K562 (cell line): Measurements from ENCODE around the gene TMEM156. TPM values are rescaled to one million over a fixed set of nuclear protein-coding genes. Genes with fewer than 3 reads are reported as not detected.

ENCODE experiments used
- ATAC-seq: fragments of 200-7000 bp; cut with Tn5 transposase; 3 replicates; pipeline ENCODE4 v1.9.1; 2020; ENCODE audit warnings: moderate library complexity
- BruUV-seq: library from RNA; stranded (reverse); fragments of 400-500 nt; replicated peaks from 2 replicates; lab custom pipeline; 2021; lab: Mats Ljungman, UMichigan
- CTCF ChIA-PET: fragments of 300-600 bp; formaldehyde crosslinking; extraction: SDS; loops from one replicate; lab custom pipeline; 2021; ENCODE audit warnings: low intra/inter-chr PET ratio; lab: Yijun Ruan, JAX
- POLR2A ChIA-PET: fragments of 300-600, 350-650 bp; sonication (Branson Sonifier 250); formaldehyde crosslinking; extraction: SDS; loops from one replicate; lab custom pipeline; 2021; ENCODE audit warnings: antibody characterized with exemption, inconsistent platforms; lab: Yijun Ruan, JAX
- DNase-seq, 4 experiments: peaks; one replicate each; pipeline versions ENCODE4 v3.0.0 to v3.0.0-alpha.2; 2011 to 2018; ENCODE audit warnings: low spot score in 3 of 4, mixed read lengths in 3 of 4; ENCODE audit errors: extremely low read depth in 1 of 4
- FAIRE-seq: peaks from 2 replicates; lab custom pipeline; 2011; peaks lifted over from hg19 to GRCh38; lab: Jason Lieb, UNC
- H2AFZ ChIP-seq: 2 replicates; pipeline ENCODE4 v1.6.0; 2011; ENCODE audit warnings: low read depth, low read length, control low read depth, inconsistent platforms
- H3K27ac ChIP-seq: fragments of 200-600 bp; 3 replicates; pipeline ENCODE4 v1.8.0; 2011; ENCODE audit warnings: low read depth, mild to moderate bottlenecking, control low read depth, inconsistent platforms, low read length, moderate library complexity, mixed read lengths; ENCODE audit errors: extremely low read depth
- H3K27me3 ChIP-seq, 2 experiments: fragments of 300-600 bp in 1 of 2; 2 replicates in 1 of 2; 3 replicates in 1 of 2; pipeline versions ENCODE4 v1.6.0 to v1.8.0; 2011; ENCODE audit warnings: inconsistent platforms in 2 of 2, low read length in 2 of 2, mild to moderate bottlenecking in 1 of 2, mixed read lengths in 1 of 2, moderate library complexity in 1 of 2; ENCODE audit not compliant: control insufficient read depth in 2 of 2, insufficient read depth in 2 of 2
- H3K36me3 ChIP-seq: fragments of 300-600 bp; 3 replicates; pipeline ENCODE4 v1.8.0; 2011; ENCODE audit warnings: mild to moderate bottlenecking, low read length, inconsistent platforms; ENCODE audit not compliant: control insufficient read depth, insufficient read depth
- H3K4me1 ChIP-seq, 2 experiments: fragments of 200-600 bp in 1 of 2; replicated peaks in 1 of 2; 2 replicates in 1 of 2; 3 replicates in 1 of 2; pipeline versions ENCODE4 v1.5.1 to v1.8.0; 2011; ENCODE audit warnings: inconsistent platforms in 2 of 2, low read length in 2 of 2, mild to moderate bottlenecking in 1 of 2, mixed read lengths in 1 of 2, moderate library complexity in 1 of 2; ENCODE audit not compliant: control insufficient read depth in 2 of 2, insufficient read depth in 2 of 2
- H3K4me2 ChIP-seq: 2 replicates; pipeline ENCODE4 v1.6.1; 2011; ENCODE audit warnings: low read length, control low read depth, inconsistent platforms, mixed read lengths; ENCODE audit not compliant: insufficient read depth
- H3K4me3 ChIP-seq: fragments of 200-600 bp; sonication (generic), shearing (Covaris generic); 2 replicates; pipeline ENCODE4 v1.5.1; 2016; ENCODE audit warnings: control low read depth, inconsistent platforms
- H3K79me2 ChIP-seq: fragments of 200-600 bp; 3 replicates; pipeline ENCODE4 v1.8.0; 2011; ENCODE audit warnings: low read length, inconsistent platforms; ENCODE audit not compliant: control insufficient read depth, insufficient read depth
- H3K9ac ChIP-seq, 2 experiments: 2 replicates each; pipeline versions ENCODE4 v1.6.0 to v1.6.1; 2011; ENCODE audit warnings: low read depth in 2 of 2, low read length in 2 of 2, control low read depth in 1 of 2, inconsistent platforms in 1 of 2, mild to moderate bottlenecking in 1 of 2, mixed read lengths in 1 of 2; ENCODE audit not compliant: insufficient read depth in 1 of 2
- H3K9me1 ChIP-seq: one replicate; pipeline ENCODE4 v1.6.0; 2011; ENCODE audit warnings: inconsistent platforms, mild to moderate bottlenecking, low read length, moderate library complexity; ENCODE audit not compliant: control insufficient read depth, insufficient read depth
- H3K9me3 ChIP-seq: replicated peaks from 2 replicates; pipeline ENCODE4 v1.5.1; 2011; ENCODE audit warnings: low read depth, low read length, inconsistent platforms; ENCODE audit not compliant: control insufficient read depth, insufficient read depth
- H4K20me1 ChIP-seq: replicated peaks from 2 replicates; pipeline ENCODE4 v1.6.1; 2011; ENCODE audit warnings: low read length, inconsistent platforms, mixed read lengths; ENCODE audit not compliant: control insufficient read depth, insufficient read depth
- CUX1 ChIP-seq: fragments of 200-800 bp; sonication (Bioruptor generic); IDR thresholded peaks from 2 replicates; pipeline ENCODE4 v1.6.1; 2016; ENCODE audit warnings: missing genetic modification characterization, missing compliant biosample characterization
- GMEB1 ChIP-seq: fragments of 250-450 bp; sonication (Bioruptor Pico); IDR thresholded peaks from 2 replicates; pipeline ENCODE4 v1.4.0; 2020; ENCODE audit warnings: mild to moderate bottlenecking
- PCBP2 ChIP-seq: fragments of 200-400 bp; formaldehyde crosslinking; IDR thresholded peaks from 2 replicates; pipeline ENCODE4 v1.6.1; 2018; ENCODE audit warnings: low read length, low read depth, mild to moderate bottlenecking, moderate library complexity; ENCODE audit not compliant: poor library complexity, severe bottlenecking
- PTRF ChIP-seq: fragments of 450-650 bp; IDR thresholded peaks from 2 replicates; pipeline ENCODE4 v1.6.1; 2016; ENCODE audit warnings: mild to moderate bottlenecking, missing genetic modification characterization, missing compliant biosample characterization
- TCFL5 ChIP-seq: fragments of 250-450 bp; sonication (Bioruptor Pico); conservative IDR thresholded peaks from 2 replicates; pipeline ENCODE4 v1.6.1; 2021; ENCODE audit warnings: mild to moderate bottlenecking, moderate library complexity, matching md5 sums
- XRCC5 ChIP-seq: fragments of 200-400 bp; formaldehyde crosslinking; IDR thresholded peaks from 2 replicates; pipeline ENCODE4 v1.6.1; 2017; ENCODE audit warnings: low read depth, mild to moderate bottlenecking, low read length
- ZBTB43 ChIP-seq: sonication (generic); formaldehyde crosslinking; IDR thresholded peaks from 2 replicates; pipeline ENCODE4 v1.8.0; 2023; ENCODE audit warnings: mild to moderate bottlenecking, missing genetic modification reagents
- ZMIZ1 ChIP-seq, 2 experiments: fragments of 150-350 bp in 1 of 2; IDR thresholded peaks; 2 replicates each; pipeline ENCODE4 v1.6.1; 2012 to 2016; ENCODE audit warnings: low read depth in 2 of 2, low read length in 2 of 2, mild to moderate bottlenecking in 1 of 2, moderate library complexity in 1 of 2
- WGBS: fragments of 100-300 bp; shearing (Covaris generic); methylation state at CpG from one replicate; pipeline ENCODE4 v1.1.6; 2016; ENCODE audit warnings: low coverage, mixed read lengths; ENCODE audit not compliant: insufficient coverage; ENCODE audit errors: missing lambda C conversion rate; 5-methylcytosine and 5-hydroxymethylcytosine counted together
- in situ Hi-C: fragments of 300-500 bp; cut with MboI; formaldehyde crosslinking; loops from 4 replicates; pipeline ENCODE4 v1.15.0; 2018; ENCODE audit warnings: inconsistent platforms, mixed read lengths
- intact Hi-C: fragments of 100-400 bp; cut with micrococcal nuclease; formaldehyde crosslinking; loops from 2 replicates; pipeline ENCODE4 v1.14.2; 2022
- polyA plus RNA-seq, 8 experiments: library from polyadenylated mRNA; depleted of rRNA in 4 of 8; stranded (reverse) in 5 of 8; unstranded in 3 of 8; fragments of >200 nt; fragmentation: Nextera tagmentation in 2 of 8; fragmentation: Illumina TruSeq in 1 of 8; extraction: Ambion mirVana in 2 of 8; extraction: Trizol in 1 of 8; gene quantifications; 2 replicates each; pipeline versions ENCODE4 v1.2.1 to v1.2.3, GENCODE V29; 2011 to 2014; ENCODE audit warnings: inconsistent platforms in 1 of 8, missing spikeins in 1 of 8
- total RNA-seq, 7 experiments: library from RNA; depleted of rRNA in 6 of 7; stranded (reverse); fragments of >200 nt in 6 of 7; fragmentation: Illumina TruSeq in 2 of 7; extraction: Trizol in 2 of 7; gene quantifications; 2 replicates each; pipeline versions ENCODE4 v1.2.1 to v1.2.3, GENCODE V29; 2011 to 2021; ENCODE audit warnings: low replicate concordance in 1 of 7

The TMEM156 gene
- total and polyA plus RNA-seq, 9 of the 15 experiments (the other 6 are each of a cell fraction or from before 2014, with no cell fraction given): 3.5 to 9.6 (median 6.4) TPM

GRCh38 chr4:39043861-39044363 is 11.7 kb upstream of the TMEM156 start:
- DNase-seq (no peak), ATAC-seq (no peak), FAIRE-seq (no peak)
- BruUV-seq: TSS peak; percentile 81
- intact Hi-C loops: loop anchor here (2.0 kb wide), 2 partner anchors 19 to 91 kb away; no protein-coding TSS in a partner anchor
- WGBS: 23% methylated on average over 8 of the region's 8 CpGs
- ChIA-PET POLR2A (interaction anchor here (0.6 to 2.4 kb wide), 5 partner anchors 9 to 21 kb away, joined by 3 to 11 read pairs (median 3); partner anchors contain the start of gene TMEM156), CTCF (no interaction called here)
- peak overlapping the region; percentile 71 for H3K4me3 ChIP-seq
- H3K36me3 ChIP-seq: no peaks in the 10 kb centered on the region
- peaks cover 0 to 15% of the 10 kb centered on the region in 2 experiments; a peak in 3 of 5 replicates for H3K4me1 ChIP-seq
- H3K79me2 ChIP-seq: peaks cover 31% of the 10 kb centered on the region
- H4K20me1 ChIP-seq: no peaks in the 10 kb centered on the region
- H3K27me3 ChIP-seq: no peaks in the 10 kb centered on the region
- no peaks in the 10 kb centered on the region for H3K9me3 ChIP-seq
- H3K27ac ChIP-seq: peak overlapping the region; percentile 83
- H3K4me2 ChIP-seq: peak overlapping the region; percentile 81
- in situ Hi-C loops: no loop called here
- peak overlapping the region; percentile 89 for H2AFZ ChIP-seq
- H3K9ac ChIP-seq: peak overlapping the region; percentile 62 to 93; a peak in 3 of 4 replicates
- H3K9me1 ChIP-seq: no peaks in the 10 kb centered on the region
- TF ChIP-seq PCBP2: no peak
- no peak for TF ChIP-seq GMEB1 (CRISPR knock-in tag)
- TF ChIP-seq TCFL5 (CRISPR knock-in tag): no peak
- TF ChIP-seq XRCC5: no peak
- no peak for TF ChIP-seq PTRF (tag)
- no peak for TF ChIP-seq ZBTB43 (CRISPR knock-in tag)
- no peak for TF ChIP-seq CUX1 (CRISPR knock-in tag)
- TF ChIP-seq ZMIZ1 (IDR thresholded peaks at IDR 0.05; ENCODE audit: low read depth in 2 of 2, low read length in 2 of 2): no peak
